ENCODE measurements around the gene SF3A1.
"Not testable (repeated sequence)": the region's sequence is repeated elsewhere in the genome, so short reads cannot be mapped to it uniquely, and the experiment has no call there.

SF3A1 gene, protein sequence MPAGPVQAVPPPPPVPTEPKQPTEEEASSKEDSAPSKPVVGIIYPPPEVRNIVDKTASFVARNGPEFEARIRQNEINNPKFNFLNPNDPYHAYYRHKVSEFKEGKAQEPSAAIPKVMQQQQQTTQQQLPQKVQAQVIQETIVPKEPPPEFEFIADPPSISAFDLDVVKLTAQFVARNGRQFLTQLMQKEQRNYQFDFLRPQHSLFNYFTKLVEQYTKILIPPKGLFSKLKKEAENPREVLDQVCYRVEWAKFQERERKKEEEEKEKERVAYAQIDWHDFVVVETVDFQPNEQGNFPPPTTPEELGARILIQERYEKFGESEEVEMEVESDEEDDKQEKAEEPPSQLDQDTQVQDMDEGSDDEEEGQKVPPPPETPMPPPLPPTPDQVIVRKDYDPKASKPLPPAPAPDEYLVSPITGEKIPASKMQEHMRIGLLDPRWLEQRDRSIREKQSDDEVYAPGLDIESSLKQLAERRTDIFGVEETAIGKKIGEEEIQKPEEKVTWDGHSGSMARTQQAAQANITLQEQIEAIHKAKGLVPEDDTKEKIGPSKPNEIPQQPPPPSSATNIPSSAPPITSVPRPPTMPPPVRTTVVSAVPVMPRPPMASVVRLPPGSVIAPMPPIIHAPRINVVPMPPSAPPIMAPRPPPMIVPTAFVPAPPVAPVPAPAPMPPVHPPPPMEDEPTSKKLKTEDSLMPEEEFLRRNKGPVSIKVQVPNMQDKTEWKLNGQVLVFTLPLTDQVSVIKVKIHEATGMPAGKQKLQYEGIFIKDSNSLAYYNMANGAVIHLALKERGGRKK

DNA sequence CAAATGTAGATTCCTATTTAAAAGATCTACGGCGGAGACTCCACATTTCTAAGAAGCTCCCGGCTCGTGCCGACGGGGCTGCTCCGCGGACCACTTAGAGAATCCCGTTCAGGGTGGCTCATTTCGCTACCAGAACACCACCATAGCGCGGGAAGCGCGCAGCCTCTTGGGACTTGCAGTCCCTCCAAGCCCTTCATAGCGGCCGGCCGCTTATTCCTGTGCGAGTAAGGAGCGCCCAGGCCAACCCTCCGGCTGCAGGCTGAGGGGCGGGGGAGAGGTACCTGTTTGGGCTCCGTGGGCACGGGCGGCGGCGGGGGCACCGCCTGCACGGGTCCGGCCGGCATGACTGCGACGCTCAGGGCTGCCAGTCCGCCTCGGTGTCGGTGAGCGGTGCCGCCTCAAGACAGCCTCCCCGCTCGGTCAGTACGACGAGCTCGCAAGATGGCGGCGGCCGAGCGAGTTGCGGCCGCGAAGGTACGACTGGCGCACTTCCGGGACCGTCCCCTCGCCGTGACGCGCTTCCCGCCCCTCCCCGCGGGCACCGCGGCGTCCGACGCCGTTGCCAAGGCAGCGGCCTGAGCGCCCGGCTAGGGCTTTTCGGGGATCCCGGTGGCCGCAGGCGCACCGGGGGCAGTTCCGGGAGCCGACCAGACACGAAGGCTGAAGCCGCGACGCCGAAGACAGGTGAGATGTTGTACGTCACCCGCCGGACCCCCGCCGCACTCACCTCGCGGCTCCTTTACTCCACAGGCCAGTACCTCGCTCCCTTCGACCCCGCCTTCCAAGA, at the start of gene SF3A1, which contains the start of gene CCDC157:
Gene SF3A1, minus strand, starts transcription at position 446 of the 787 bp plus-strand sequence. Its CDS starts 102 bp downstream, at position 344.
Gene CCDC157, plus strand, starts transcription at position 559 of the 787 bp plus-strand sequence. CDS start 8,994 bp downstream, outside the sequence.
- DNase-seq: peak; percentile 92

DNA sequence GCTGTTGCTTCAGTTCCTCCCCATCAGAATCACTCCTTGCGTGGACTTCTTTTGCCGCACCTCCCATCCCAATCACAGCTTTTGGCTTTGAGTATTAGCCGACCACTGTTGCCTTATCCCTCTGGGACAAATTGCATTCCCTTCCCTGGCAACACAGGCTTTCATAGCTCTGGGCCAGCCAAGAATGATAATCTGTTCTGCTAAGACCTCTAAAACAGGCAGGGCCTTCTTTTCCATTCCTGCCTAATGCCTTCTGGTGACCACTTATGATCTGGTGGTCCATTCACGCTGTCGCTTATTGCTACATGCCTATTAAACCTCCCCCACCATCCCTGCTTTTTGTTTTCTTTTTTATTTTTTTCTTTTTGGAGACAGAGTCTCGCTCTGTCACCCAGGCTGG, 49.7 kb upstream of the SF3A1 start:
- DNase-seq: no peak

DNA sequence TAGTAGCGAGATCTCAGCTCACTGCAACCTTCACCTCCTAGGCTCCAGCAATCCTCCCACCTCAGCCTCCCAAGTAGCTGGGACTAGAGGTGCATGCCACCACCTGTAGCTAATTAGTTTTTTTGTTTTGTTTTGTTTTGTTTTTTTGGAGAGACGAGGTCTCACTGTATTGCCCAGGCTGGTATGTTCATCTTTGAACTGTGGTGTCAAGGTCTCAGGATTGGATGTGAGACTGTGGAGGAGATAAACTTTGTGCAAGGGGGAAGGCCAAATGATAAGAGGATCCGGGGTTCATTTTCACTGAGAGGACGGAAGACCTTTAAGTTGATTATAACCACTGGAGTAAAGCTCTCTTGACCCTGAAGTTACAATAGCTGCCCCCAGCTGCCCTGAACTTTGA, 49.0 kb upstream of the SF3A1 start:
- no peak for DNase-seq

DNA sequence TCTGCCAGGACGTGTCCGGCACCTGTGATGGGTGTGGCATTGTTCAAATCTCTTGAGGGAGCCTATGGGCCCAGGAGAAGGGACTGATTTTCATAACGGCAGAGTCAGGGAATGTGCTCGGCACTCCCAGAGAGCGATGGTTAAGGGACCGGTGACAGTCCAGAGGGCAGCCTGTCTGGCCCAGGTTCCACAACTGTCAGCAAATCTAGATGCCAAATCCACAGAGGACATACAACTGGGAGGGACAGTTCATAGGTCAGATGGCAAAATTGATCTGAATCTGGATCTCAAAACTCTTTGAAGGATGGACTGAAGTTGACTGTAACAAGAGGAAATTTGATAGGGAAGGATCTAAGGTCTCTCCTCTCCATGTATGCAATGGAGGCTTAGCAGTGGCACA, 47.6 kb upstream of the SF3A1 start:
- DNase-seq: no peak

DNA sequence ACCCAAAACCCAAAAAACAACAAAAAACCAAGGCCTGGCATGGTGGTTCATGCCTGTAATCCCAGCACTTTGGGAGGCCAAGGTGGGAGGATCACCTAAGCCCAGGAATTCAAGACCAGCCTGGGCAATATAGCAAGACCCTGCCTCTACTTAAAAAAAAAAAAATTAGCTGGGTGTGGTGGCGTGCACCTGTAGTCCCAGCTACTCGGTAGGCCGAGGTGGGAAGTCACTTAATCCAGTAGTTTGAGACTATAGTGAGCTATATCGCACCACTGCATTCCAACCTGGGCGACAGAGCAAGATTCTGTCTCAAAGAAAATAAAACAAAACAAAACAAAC, 46.0 kb upstream of the SF3A1 start:
- DNase-seq: not testable (repeated sequence)

DNA sequence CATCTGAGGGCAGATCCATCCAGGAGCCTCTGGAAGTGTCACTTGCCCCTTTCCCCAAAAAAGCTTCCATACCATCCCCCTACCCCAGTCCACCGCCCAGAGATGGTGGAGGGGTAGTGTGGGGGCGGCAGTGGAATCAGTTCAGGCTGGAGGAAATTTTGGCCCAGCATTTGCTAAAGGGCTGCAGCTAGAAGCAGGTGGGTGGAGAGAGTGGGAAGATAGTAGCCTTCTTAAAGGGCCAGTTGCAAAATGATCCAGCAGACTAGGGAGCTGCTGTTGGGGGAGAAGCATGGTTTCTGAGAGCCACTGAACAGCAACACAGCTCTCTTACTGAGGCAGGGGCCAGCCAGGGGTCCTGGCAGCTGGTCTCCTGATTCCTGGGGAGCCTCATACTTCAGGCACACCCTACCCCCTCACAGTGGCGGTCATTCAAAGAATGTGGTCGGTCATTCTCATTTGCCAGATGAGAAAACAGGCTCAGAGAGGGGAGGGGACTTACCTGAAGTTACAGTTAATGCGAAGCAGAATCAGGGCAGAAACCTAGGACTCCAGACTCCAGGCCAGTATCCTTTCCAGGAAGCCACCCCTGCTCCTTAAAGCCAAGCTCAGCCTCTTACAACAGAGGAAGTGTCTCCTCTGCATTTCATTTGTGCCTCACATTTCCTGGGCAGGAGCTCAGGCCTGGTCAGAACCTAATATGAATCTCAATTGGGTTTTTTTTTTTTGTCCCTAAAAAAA, 45.5 kb upstream of the SF3A1 start:
- DNase-seq: no peak

DNA sequence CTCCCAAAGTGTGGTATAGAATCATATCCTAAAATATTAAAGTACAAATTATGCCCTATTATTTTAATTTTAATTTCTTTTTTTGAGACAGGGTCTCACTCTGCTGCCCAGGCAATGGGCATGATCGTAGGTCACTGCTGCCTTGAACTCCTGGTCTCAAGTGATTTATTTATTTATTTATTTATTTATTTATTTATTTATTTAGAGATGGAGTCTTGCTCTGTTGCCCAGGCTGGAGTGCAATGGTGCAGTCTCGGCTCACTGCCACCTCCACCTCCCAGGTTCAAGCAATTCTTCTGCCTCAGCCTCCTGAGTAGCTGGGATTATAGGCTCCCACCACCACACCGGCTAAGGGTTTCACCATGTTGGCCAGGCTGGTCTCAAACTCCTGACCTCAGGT, 44.3 kb upstream of the SF3A1 start:
- DNase-seq: not testable (repeated sequence)

DNA sequence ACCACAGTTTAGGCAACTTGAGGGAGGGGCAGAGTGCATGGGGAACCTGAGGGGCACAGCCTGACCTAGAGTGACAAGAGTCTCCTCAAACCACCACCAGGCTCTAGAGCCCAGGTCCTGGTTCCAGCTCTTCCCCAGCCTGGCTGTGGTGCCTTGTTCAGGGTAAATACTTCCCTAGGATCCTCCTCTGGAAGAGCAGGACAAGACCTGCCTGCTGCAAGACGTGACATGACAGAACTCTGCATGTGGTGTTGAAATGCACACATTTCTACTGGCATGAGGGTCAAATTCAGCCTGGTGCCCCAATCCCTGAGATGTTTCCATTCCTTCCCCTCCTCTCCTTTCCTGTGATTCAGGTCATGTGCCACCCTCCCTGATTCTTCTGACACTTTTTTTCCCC, 43.5 kb upstream of the SF3A1 start:
- DNase-seq: no peak

DNA sequence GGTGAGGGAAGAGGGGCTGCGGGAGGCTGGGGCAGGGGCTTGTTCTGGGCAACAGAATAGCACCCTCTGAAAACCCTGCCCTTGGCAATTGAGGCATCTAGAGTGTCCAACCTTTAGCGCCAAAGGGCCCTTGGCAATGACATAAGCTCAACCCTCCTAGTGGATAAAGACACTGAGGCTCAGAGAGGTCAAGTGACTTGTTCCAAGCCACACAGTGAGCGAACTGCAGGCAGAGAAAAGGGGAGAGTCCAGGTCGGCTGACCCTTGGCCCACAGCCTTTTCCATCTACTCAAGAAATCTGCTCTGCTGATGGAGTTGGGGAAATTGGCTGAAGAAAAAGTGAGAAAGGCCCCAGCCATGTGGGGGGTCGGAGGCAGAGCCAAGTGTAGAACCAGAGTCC, 43.0 kb upstream of the SF3A1 start:
- no peak for DNase-seq

DNA sequence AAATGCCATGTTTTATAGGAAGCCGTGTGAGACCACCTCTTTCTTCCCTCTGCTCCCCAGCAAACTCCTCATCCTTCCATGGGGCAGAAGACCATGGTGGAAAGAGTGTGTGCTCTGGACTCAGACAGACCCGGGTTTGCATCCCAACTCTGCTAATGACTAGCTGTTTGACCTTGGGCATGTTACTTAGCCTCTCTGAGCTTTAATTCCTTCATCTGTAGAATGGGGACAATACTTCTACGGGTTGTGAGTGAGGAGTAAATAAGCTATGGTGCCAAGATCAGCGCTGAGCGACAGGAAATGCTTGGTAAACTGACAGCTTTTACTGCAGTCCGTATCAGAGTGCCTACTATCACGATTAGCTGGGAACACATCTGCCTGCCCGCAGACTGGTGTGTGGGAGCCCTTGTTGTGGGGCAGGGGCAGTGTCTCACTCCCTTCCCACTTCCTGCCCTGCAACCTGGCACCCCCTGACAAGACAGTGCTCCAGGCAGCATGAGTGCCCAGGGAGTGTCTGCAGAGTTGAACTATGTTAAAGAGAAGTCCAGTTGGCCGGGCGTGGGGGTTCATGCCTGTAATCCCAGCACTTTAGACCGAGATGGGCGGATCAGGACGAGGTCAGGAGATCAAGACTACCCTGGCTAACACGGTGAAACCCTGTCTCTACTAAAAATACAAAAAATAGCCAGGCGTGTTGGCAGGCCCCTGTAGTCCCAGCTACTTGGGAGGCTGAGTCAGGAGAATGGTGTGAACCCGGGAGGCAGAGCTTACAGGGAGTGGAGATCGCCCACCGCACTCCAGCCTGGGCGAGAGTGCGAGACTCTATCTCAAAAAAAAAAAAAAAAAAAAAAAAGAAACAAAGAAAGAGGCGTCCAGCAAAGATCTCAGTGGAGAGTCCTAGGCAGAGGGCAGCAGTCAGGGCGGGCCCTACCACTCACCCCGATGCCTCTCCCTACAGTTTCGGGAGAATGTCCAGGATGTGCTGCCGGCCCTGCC, 42.3 kb upstream of the SF3A1 start:
- no peak for DNase-seq

DNA sequence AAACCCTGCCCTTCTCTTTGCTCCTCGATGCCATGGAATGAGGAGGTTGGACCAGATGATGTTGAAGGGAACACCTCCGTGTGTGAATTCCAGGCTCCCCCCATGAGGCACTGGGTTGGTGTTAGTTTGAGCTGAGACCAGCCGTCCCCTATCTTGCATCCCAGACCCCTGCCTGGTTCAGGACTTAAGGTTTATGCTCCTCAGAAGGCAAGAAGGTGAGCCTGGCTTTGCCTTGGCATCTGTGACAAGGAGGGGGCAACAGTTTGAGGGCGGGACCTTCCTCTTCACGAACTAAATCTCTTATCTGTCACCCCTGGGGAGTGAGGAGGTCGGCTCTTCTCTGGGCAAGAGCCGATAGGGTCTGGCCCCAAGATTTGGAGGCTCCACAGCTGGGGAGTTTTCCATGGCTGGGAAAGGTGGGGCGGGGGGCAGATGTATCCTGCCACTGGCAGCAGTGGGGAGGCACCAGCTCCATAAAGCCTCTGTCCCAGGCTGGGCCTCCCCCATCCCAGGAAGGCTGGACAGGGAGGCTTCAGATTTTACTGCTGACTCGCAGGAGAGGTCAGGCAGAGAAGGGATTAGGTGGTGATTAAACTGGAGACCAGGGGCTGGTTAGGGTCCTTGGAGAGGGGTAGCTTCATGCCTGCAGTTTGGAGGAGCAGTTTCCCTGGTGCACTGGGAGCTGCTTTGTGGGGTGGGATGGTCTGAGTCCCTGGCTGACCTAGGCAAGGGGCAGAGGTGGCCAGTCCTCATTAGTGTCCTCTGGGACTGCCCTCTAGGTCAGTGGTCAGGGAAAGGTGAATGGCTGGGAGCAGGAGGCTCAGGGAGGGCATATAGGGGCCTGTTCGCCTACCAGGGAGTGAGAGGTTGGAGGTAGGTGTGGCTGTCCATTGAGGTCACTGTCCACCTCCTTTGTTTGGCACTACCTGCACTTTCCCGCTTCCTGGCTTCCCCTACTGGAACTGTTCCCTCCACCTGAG, 41.3 kb upstream of the SF3A1 start:
- no peak for DNase-seq

DNA sequence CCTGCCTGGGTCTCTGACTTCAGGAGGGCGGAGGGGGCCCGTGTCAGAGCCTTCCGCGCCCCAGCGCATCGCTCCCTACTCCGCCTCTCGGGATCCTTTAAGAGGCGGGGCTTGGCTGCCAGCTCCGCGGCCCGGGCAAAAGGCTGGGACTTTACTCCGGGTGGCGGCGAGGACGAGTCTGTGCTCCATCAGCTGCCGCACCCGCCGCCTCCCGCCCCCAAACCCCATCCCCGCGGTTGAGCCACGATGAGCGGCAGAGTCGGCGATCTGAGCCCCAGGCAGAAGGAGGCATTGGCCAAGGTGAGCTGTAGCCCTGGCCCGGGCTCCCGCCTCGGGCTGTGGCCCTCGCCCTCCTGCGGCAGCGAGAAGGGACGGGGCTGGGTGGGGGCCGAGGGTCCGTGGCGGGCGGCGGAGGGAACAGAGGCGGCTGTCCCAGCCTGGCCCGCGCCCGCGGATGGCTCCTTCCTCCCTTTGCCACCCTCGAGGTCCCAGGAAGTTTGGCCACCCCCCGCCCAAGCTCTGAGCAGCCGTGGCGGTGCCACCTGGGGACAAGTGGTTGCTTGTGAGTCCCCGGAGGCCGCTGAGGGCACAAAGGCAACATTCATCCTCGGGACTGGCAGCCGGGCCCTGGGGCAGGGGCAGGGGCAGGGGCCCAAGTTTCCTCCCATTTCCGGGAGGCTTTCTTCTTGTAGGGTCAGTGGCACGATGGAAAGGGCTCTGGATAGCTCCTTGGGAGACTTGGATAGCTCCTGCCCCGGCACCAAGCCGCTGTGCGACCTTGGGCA, 40.4 kb upstream of the SF3A1 start, which contains the start of gene SEC14L2:
Gene SEC14L2, plus strand, starts transcription at position 148 of the 785 bp plus-strand sequence. Its CDS starts 99 bp downstream, at position 247.
- DNase-seq: peak; percentile 79

DNA sequence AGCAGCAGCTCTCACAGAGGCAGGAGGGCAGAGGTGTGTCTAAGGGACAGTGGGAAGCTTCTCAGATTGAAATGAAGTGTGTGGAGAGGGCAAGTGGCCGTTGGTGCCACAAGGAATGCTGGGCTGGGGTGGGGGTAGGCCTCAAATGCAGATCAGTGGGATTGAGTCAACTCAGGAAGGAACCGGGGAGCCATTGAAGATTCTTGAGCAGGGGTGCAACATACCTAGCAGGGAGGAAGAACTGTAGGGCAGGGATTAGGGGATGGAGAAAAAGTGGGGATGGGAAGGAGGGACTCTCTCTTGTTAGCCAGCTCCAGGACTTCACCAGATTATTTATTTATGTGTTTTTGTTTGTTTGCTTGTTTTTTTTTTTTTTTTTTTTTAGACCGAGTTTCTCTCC, 37.2 kb upstream of the SF3A1 start:
- DNase-seq: no peak

DNA sequence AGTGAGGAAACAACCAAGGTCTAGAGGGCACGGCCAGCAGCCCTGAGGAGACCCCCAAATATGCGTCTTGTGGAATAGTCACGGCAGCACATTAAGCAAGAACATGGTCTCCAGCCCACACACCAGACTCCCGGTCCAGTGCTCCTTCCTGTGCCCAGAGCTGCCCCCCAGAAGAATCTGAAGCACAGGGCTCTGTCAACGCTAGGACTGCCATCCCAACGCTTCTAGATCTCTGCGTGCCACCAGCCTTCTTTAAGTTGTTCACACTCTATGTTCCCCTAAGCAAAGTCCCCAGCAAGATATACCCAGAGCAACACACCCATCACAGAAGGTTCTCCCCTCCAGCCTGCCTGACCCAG, 36.6 kb upstream of the SF3A1 start:
- DNase-seq: no peak

DNA sequence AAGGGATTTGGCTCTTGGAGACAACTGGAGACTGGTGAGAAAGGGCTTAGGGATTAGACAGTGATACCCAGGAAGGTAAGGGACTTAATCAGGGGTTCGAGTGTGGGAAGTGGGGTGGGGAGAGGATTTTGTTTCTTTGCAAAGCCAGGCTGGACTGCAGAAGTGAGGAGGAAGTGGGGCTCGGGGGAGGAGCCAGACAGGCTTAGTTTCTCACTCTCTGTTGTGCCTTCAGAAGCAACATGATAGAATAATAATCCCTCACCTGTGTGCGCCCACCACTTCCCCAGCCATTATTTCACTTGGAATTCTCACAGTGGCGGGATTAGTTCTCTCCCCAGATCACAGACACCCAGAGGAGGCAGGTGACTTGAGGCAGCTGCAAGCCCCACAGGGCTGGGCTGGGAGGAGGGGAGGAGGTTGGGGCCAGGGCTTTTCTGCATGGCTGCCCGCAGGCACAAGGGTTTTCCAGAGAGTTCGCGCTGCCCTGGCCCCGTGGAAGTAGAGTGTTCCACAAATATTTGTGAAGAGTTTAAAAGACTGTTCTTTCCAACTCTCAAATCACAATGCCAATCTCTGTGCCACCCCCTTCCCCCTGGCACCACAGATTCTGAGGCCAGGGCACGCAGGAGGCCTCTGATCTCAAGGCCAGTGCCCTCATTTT, 36.1 kb upstream of the SF3A1 start:
- DNase-seq: peak; percentile 34

DNA sequence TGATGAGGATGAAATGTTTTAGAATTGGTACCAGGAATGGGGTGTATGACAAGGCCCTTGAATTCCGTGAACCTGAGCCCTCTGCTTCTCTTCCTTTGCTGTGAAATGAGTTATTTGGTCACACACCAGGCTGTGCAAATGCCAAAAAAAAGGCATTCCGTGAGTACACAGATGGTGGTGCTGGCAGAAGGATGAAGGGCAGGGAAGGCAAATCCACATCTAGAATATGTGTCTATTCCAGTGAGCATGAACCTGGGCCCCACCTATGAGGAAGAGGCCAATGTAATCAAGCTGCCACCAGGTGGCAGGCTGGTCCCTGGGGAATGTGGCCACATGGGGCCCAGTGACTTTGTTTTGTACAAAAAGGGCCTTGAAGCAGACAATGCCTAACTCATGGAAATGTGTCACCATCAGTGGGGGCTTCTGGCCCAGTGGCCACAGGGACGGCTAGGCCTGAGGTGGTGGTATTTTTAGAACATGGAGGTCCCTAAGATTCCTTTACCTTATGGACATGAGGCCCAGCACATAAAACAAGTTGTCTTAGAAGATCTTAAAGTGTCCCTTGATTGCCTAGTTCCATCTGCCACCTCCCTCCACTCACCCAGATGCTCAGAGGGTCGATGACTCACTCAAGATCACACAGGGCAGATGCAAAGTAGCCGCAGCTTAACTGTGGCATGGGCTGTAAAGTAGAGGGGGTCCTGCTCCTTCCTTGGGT, 34.4 kb upstream of the SF3A1 start:
- peak; percentile 83 for DNase-seq

DNA sequence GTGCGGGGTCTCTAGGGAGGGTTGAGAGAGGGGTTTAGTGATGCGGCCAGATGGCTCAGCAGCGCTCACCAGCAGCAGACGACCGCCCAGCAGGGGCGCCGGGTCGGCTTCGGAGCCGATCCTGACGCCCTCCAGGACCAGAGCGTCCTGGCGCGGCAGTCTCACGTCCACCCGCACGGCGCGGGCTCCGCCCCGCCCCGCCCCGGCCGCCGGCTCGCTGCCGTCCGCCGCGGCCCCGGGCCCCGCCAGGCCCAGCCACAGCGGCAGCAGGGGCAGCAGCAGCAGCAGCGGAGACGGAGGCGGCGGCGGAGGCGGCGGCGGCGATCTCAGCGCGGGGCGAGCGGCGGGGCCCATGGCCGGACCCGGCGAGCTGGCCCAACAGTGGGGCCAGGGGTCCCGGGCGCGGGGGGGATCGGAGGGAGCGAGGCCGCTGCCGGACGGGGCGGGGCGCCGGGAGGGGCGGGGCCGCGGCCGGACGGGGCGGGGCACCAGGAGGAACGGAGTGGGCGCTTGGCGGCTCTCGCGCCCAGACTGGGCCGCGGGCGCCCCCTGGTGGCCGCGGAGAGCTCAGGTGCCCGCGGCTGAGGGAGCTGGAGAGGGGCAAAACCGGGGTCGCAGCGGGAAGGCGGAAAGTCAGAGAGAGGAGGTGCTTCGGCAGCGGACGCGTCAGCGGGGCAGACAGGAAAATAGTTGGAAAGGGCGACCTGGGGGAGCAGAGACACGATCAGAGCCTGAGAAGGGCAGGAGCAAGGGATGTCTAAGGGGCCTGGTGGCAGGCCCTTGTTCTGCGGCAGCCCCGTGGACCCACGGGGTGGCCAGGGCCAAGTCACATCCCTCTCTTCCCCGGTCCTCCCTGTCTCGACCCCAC, 30.5 kb upstream of the SF3A1 start, which contains the start of gene RNF215:
Gene RNF215, minus strand, starts transcription at position 452 of the 868 bp plus-strand sequence. Its CDS starts 98 bp downstream, at position 354.
- peak; percentile 90 for DNase-seq

All from midbrain (tissue), 1 donor.